ENCODE measurements around the gene GRIFIN.

DNA sequence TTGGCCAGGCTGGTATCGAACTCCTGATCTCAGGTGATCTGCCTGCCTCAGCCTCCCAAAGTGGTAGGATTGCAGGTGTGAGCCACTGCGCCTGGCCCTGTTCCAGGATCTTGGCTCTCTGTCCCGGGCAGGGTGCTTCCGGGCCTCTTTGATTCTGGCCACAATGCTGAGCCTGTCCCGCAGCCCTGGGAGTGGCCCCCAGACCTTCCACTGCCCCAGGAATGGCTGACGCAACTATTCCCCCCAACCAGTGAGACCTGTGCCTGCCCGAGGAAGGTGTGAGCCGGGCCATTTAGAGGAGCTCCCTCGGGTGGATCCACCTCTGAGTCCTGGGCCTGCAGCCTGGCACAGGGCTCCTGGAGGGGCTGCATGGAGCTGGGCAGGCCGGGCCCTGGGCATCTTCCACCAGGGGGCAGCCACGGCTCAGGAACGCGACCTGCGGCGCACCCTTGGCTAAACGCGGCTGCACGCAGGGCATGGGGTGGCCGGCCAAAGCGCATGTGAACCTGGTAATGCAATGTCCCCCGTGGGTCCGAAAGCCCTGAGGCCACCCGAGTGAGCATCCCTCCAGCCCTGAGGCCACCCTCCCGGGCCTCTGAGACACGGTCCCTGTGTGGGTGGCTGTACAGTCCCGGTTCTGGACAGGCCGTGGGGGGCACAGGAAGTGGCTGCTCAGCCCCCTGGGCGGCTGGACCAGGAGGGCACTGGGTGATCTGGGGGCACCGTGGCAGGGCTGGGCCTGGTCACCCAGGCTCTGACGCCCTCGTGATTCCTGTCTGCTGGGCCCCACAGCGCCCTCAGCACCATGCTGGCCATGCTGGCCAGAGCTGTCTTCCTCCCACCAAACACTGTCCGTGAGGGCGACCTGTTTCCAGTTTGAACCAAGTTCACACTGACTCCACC lies 24.8 kb downstream of the GRIFIN start:
- TF ChIP-seq POLR2A (IDR thresholded peaks at IDR 0.05; ENCODE audit: low read depth, low read length) = no peak
- no peak for TF ChIP-seq POLR2AphosphoS5 (IDR thresholded peaks at IDR 0.05; ENCODE audit: low read depth, low read length)
- TF ChIP-seq TAF1 (IDR thresholded peaks at IDR 0.05; ENCODE audit: borderline replicate concordance, low read depth, low read length) = no peak
